ENCODE data around the gene DSTN.

DNA sequence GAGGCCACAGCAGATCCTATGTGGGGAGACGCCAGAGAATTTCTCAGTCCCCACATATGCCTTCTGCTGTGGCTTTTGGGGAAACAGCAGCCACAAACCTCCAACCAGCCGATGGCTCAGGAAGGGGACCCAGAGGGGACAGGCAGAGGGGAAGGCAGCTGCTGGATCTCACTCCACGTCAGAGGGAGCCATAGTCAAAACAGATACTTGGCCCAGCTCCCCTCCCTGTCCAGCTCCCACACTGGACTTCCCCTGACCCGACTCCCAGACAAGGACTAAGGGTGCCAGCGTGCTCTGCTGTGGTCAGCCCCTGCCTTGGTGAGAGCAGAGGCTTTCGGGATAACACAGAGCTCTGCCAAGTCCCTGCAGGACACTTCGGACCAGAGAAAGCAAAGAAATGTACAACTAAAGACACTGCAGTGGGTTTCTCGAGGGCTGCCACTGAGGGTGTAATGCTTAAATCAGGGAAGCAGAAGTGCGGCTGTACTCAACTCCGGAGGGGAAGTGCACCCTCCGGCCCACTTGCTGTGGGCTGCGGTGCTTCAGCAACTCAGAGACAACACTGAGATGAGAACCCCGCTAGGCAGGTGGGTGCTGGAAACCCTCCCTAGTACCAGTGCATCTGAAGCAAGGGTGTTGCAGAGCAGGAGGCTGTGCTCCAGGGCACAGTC, 64.9 kb downstream of the DSTN start:
- TF ChIP-seq, protein P1, sequence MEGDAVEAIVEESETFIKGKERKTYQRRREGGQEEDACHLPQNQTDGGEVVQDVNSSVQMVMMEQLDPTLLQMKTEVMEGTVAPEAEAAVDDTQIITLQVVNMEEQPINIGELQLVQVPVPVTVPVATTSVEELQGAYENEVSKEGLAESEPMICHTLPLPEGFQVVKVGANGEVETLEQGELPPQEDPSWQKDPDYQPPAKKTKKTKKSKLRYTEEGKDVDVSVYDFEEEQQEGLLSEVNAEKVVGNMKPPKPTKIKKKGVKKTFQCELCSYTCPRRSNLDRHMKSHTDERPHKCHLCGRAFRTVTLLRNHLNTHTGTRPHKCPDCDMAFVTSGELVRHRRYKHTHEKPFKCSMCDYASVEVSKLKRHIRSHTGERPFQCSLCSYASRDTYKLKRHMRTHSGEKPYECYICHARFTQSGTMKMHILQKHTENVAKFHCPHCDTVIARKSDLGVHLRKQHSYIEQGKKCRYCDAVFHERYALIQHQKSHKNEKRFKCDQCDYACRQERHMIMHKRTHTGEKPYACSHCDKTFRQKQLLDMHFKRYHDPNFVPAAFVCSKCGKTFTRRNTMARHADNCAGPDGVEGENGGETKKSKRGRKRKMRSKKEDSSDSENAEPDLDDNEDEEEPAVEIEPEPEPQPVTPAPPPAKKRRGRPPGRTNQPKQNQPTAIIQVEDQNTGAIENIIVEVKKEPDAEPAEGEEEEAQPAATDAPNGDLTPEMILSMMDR (conservative IDR thresholded peaks at IDR 0.05): no peak
- no peak for TF ChIP-seq ZFX (IDR thresholded peaks at IDR 0.05)
